ENCODE data around the gene MAGI3.

DNA sequence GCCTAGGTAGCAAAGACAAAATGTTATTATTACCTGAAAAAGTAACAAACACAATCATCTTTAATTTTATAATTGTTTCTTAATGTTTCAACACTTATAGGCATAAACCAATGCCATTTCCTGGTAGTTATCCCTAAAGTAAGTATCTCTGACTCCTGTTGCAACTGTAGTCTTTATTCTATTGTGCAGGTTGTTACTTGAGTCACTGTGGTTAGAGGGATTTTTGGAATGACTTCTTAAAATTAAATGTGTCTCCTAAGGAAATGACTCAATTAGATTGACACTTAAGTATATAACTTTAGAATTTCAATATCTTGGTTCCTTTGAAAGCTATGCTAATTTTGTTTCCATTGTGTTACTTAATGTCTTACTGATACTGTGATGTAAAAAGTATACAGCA, 225.1 kb downstream of the MAGI3 start:
- TF ChIP-seq, protein P1, sequence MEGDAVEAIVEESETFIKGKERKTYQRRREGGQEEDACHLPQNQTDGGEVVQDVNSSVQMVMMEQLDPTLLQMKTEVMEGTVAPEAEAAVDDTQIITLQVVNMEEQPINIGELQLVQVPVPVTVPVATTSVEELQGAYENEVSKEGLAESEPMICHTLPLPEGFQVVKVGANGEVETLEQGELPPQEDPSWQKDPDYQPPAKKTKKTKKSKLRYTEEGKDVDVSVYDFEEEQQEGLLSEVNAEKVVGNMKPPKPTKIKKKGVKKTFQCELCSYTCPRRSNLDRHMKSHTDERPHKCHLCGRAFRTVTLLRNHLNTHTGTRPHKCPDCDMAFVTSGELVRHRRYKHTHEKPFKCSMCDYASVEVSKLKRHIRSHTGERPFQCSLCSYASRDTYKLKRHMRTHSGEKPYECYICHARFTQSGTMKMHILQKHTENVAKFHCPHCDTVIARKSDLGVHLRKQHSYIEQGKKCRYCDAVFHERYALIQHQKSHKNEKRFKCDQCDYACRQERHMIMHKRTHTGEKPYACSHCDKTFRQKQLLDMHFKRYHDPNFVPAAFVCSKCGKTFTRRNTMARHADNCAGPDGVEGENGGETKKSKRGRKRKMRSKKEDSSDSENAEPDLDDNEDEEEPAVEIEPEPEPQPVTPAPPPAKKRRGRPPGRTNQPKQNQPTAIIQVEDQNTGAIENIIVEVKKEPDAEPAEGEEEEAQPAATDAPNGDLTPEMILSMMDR (IDR thresholded peaks at IDR 0.05), result no peak
- no peak for TF ChIP-seq POLR2A (IDR thresholded peaks at IDR 0.05)
